Heart right ventricle (tissue), 16 donors: ENCODE data around the gene OR52E8. TPM values are rescaled to one million over a fixed set of nuclear protein-coding genes. Genes with fewer than 3 reads are reported as not detected.

Experiments used
- ATAC-seq, 8 donors: fragments of 200-7000 bp; cut with Tn5 transposase; one replicate each; pipeline ENCODE4 v1.9.1; 2020; ENCODE audit warnings: mild to moderate bottlenecking in 8 of 8, moderate library complexity in 8 of 8, moderate number of reproducible peaks in 1 of 8
- DNase-seq, 2 donors: peaks; one replicate each; pipeline ENCODE4 v3.0.0-alpha.2; 2020
- H3K27ac ChIP-seq, 10 donors: fragments of 200-600 bp; sonication (generic) in 2 of 10; one replicate each; pipeline versions ENCODE4 v1.5.0 to v1.8.0; 2020 to 2022; ENCODE audit warnings: mild to moderate bottlenecking in 3 of 10
- H3K27me3 ChIP-seq, 7 donors: fragments of 200-600 bp; one replicate each; pipeline ENCODE4 v1.8.0; 2021 to 2022; ENCODE audit warnings: mild to moderate bottlenecking in 2 of 7
- H3K36me3 ChIP-seq, 9 donors: fragments of 200-600 bp; sonication (generic) in 1 of 9; one replicate each; pipeline versions ENCODE4 v1.5.0 to v1.8.0; 2020 to 2022; ENCODE audit warnings: mild to moderate bottlenecking in 2 of 9
- H3K4me1 ChIP-seq, 9 donors: fragments of 200-600 bp; sonication (generic) in 1 of 9; one replicate each; pipeline versions ENCODE4 v1.5.0 to v1.8.0; 2020 to 2022; ENCODE audit warnings: mild to moderate bottlenecking in 4 of 9
- H3K4me3 ChIP-seq, 10 donors: fragments of 200-600 bp; sonication (generic) in 2 of 10; one replicate each; pipeline versions ENCODE4 v1.5.0 to v1.8.0; 2020 to 2022; ENCODE audit warnings: mild to moderate bottlenecking in 7 of 10, moderate library complexity in 2 of 10
- H3K9me3 ChIP-seq, 11 donors: fragments of 200-600 bp in 10 of 11; sonication (generic) in 2 of 11; one replicate each; pipeline versions ENCODE4 v1.5.0 to v1.8.0; 2013 to 2022; ENCODE audit warnings: mild to moderate bottlenecking in 2 of 11, control low read depth in 1 of 11, moderate library complexity in 1 of 11
- WGBS, 2 donors: extraction: QIAGEN DNeasy Blood & Tissue Kit; methylation state at CpG; one replicate each; pipeline ENCODE4 v1.1.7; 2013; ENCODE audit warnings: inconsistent platforms in 1 of 2; 5-methylcytosine and 5-hydroxymethylcytosine counted together
- intact Hi-C, 10 donors: fragments of 100-400 bp; cut with DNase I; formaldehyde crosslinking; loops; one replicate each; pipeline versions ENCODE4 v1.11.1 to v1.14.2; 2022
- long read RNA-seq, 3 donors: library from polyadenylated mRNA; unstranded; transcript quantifications; one replicate each; pipeline ENCODE4 v2.0.0, GENCODE V29; 2020 to 2021
- polyA plus RNA-seq, 2 donors: library from polyadenylated mRNA; stranded (reverse); fragments of 200-250 nt; gene quantifications; one replicate each; pipeline ENCODE4 v1.2.3, GENCODE V29; 2013
- total RNA-seq, 10 donors: library from RNA; stranded (reverse); fragmentation: NEBNext Ultra II Directional in 3 of 10; extraction: Animal tissue kit (Norgen Biotek cat#: 25700) in 3 of 10; gene quantifications; one replicate each; pipeline versions ENCODE4 v1.2.1 to v1.2.4, GENCODE V29; 2021 to 2023
- TF ChIP-seq, protein P1 (sequence below), 9 donors: fragments of 200-600 bp; sonication (generic) in 2 of 9; IDR thresholded peaks; one replicate each; pipeline versions ENCODE4 v1.5.0 to v1.8.0; 2021 to 2022; ENCODE audit warnings: antibody characterized with exemption in 9 of 9, mild to moderate bottlenecking in 5 of 9, moderate library complexity in 1 of 9
- donor health status: Arrhythmogenic right ventricular cardiomyopathy.
- donor health status: ischemic (EF 13 %, LVEDD 7.1; RV severe dilation, severe dysfunction).
- donor health status: healthy with polysubstance abuse.
- donor health status: DM: no; HTN: yes; CAD: no.
- donor health status: DM: no; HTN: no; CAD: no.
- donor health status: ischemic (EF 25% LVEDD 6.9; RV normal size, moderate dysfunction).
- donor health status: ischemic (EF 25% LVEDD 5.7; RV mildly dilated, moderate dysfunction).
- donor health status: healthy.
- donor health status: DM: yes; HTN: yes; CAD: no.
- donor health status: Ischemic cardiomyopathy.
- donor health status: ischemic (EF 35%, LVEDD 5.7; RV mildly dilated, moderate dysfunction).
- donor health status: nonischemic (EF 11% LVEDD 7.7; RV severe dilation, severe dysfunction).
- donor health status: DM: yes; HTN: yes; CAD: no.
- donor health status: PGD.
- donor health status: ischemic (EF 29% LVEDD 5.4; RV normal size, mild dysfunction).
- donor health status: nonischemic (EF 23%, LVEDD 6.1; RV moderate dilation, normal function).

Gene OR52E8
- not detected for total RNA-seq
- not detected for polyA plus RNA-seq
- long read RNA-seq, donor 1, result 0 reads
- long read RNA-seq, donor 2, result 0 reads
- long read RNA-seq, donor 3, result 0 reads

DNA sequence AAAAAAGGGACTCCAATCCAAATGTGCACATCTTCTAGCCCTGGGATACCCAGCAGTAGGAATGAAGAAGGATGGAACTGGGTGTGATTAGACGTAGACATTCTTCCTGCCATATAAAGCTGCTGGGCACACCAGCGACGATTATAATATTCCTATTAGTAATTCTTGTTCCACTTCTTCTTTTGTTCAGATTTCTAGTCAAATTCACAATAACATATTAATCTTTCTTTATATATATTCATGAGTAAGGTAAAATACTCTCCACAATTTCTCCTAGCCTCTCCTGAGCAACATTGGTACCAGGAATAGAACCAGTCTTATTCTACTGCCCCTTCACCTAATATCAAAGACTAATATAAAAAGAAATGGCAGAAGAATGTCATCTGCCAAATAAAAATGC is at the start of gene OR52E8:
Gene OR52E8 (minus strand): TSS at position 101 of the 400 bp plus-strand sequence. CDS start 0 bp downstream, at position 101.
- no peaks in the 10 kb centered on the region for H3K36me3 ChIP-seq
- no peaks in the 10 kb centered on the region for H3K27me3 ChIP-seq
- intact Hi-C loops, result no loop called here
- no peak within 1 kb of the TSS for H3K4me3 ChIP-seq
- ATAC-seq (no peak), DNase-seq (no peak)
- TF ChIP-seq, protein P1, sequence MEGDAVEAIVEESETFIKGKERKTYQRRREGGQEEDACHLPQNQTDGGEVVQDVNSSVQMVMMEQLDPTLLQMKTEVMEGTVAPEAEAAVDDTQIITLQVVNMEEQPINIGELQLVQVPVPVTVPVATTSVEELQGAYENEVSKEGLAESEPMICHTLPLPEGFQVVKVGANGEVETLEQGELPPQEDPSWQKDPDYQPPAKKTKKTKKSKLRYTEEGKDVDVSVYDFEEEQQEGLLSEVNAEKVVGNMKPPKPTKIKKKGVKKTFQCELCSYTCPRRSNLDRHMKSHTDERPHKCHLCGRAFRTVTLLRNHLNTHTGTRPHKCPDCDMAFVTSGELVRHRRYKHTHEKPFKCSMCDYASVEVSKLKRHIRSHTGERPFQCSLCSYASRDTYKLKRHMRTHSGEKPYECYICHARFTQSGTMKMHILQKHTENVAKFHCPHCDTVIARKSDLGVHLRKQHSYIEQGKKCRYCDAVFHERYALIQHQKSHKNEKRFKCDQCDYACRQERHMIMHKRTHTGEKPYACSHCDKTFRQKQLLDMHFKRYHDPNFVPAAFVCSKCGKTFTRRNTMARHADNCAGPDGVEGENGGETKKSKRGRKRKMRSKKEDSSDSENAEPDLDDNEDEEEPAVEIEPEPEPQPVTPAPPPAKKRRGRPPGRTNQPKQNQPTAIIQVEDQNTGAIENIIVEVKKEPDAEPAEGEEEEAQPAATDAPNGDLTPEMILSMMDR (IDR thresholded peaks at IDR 0.05), result no peak
- H3K9me3 ChIP-seq, result peaks cover 0 to 9% (median 0%) of the 10 kb centered on the region in 11 donors
- no peaks in the 10 kb centered on the region for H3K4me1 ChIP-seq
- WGBS, 2 donors, result 92 to 95% methylated on average over 3 of the region's 3 CpGs
- H3K27ac ChIP-seq, result no peak within 1 kb of the TSS

DNA sequence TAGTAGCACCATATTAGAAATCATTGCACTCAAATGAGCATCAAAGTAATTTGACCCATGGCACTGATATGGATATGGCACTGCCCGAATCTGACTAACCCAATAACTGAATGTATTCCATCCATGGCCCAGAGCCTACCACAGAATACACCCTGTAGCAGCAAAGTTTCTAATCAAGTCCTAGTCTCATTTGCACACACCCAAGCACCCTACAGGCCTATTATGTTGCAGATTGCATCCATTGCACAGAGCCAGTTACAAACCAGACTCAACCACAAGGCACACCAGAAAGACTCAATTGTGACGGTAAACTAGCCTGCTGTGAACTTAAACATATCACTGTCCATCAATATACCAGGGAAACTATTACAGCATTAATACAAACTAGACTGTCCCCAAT is 42.0 kb upstream of the OR52E8 start:
- 74 to 83% methylated on average over 2 of the region's 2 CpGs for WGBS, 2 donors
- no peak for DNase-seq

DNA sequence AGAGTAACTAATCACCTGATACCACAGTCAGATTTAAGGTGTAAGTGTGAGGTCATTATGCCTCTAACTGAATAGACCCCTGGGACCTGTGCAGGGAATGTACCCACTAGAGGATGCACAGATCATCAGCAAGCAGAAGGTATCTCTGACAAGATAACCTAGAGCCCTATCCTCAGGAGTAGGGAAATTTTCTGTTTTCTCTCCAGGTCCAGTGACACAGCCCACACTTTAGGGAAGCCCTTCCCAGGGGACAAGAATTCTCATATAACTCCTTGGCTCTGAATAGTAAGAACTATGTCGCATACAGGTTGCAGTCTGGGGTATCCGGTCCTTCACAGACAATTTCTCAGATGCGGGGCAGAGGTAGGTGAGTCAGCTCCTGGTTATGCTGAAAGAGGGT is 35.4 kb upstream of the OR52E8 start, which contains the start of gene OR52E5:
Gene OR52E5 (plus strand): TSS at position 301 of the 400 bp plus-strand sequence. CDS start 7,569 bp downstream, outside the sequence.
- ATAC-seq (no peak), DNase-seq (no peak)
- H3K4me1 ChIP-seq, result no peaks in the 10 kb centered on the region
- no peaks in the 10 kb centered on the region for H3K36me3 ChIP-seq
- no peak within 1 kb of the TSS for H3K4me3 ChIP-seq
- H3K27me3 ChIP-seq, result peaks cover 0 to 5% (median 0%) of the 10 kb centered on the region in 7 donors
- no peaks in the 10 kb centered on the region for H3K9me3 ChIP-seq
- intact Hi-C loops, result no loop called here
- 83 to 87% methylated on average over 3 of the region's 3 CpGs for WGBS, 2 donors
- TF ChIP-seq, protein P1 (IDR thresholded peaks at IDR 0.05), result no peak
- H3K27ac ChIP-seq, result no peak within 1 kb of the TSS

More for the DNA sequence above, 42.0 kb upstream of the OR52E8 start:
- TF ChIP-seq, protein P1 (IDR thresholded peaks at IDR 0.05), result no peak
- Histone ChIP-seq H3K4me3 (no peak overlapping the region), H3K4me1 (no peaks in the 10 kb centered on the region), H3K27me3 (peaks cover 0 to 4% (median 0%) of the 10 kb centered on the region in 7 donors), H3K36me3 (no peaks in the 10 kb centered on the region), H3K9me3 (no peaks in the 10 kb centered on the region), H3K27ac (no peak overlapping the region)
- intact Hi-C loops, result no loop called here
- ATAC-seq, result no peak

DNA sequence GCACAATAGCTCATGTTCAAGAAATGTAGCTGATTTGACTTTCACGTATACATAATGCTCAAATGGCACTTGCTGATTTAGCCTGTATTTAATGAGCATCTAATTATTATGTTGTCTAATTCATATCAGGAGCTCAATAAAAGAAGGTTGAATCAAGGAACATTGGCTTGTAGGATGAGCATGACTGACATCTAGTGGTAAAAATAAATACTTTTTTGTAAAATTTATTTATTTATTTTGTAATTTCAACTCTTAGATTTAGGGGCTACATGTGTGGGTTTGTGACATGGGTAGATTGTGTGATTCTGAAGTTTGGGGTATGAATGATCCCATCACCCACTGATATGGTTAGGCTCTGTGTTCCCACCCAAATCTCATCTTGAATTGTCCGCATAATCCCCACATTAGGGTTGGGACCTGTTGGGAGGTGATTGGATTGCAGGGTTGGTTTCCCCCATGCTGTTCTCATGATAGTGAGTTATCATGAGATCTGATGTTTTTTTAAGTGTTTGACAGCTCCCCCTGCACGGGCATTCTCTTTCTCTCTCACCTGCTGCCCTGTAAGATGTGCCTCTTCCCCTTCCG is 33.8 kb upstream of the OR52E8 start:
- H3K27ac ChIP-seq, result no peak overlapping the region
- intact Hi-C loops, result no loop called here
- WGBS, 2 donors, result 57 to 64% methylated on average over 4 of the region's 4 CpGs
- no peak overlapping the region for H3K4me3 ChIP-seq
- no peaks in the 10 kb centered on the region for H3K9me3 ChIP-seq
- no peaks in the 10 kb centered on the region for H3K36me3 ChIP-seq
- no peak for ATAC-seq
- TF ChIP-seq, protein P1 (IDR thresholded peaks at IDR 0.05), result peak; percentile 19 to 65 (median 52)
- H3K4me1 ChIP-seq, result no peaks in the 10 kb centered on the region
- no peak for DNase-seq
- peaks cover 0 to 5% (median 0%) of the 10 kb centered on the region in 7 donors for H3K27me3 ChIP-seq
